G401 (cell line): ENCODE measurements around the gene GPC1. TPM values are rescaled to one million over a fixed set of nuclear protein-coding genes. Genes with fewer than 3 reads are reported as not detected.
A peak's percentile ranks its signal among the peaks of the same experiment; 100 is the strongest.

Source experiments
- DNase-seq: peaks from one replicate; pipeline ENCODE4 v3.0.0-alpha.2; 2015; ENCODE audit warnings: low spot score
- in situ Hi-C: cut with HindIII; loops from 2 replicates; pipeline ENCODE4 v1.10.0; 2016; ENCODE audit warnings: low sequenced_read_pairs, mixed read lengths
- total RNA-seq: library from RNA; depleted of rRNA; stranded (reverse); fragments of >200 nt; shearing (Covaris generic); gene quantifications from 2 replicates; pipeline ENCODE4 v1.2.3, GENCODE V29; 2014

GPC1 gene
- total RNA-seq, 1 experiment from 2014 or later = 39.1 TPM

DNA sequence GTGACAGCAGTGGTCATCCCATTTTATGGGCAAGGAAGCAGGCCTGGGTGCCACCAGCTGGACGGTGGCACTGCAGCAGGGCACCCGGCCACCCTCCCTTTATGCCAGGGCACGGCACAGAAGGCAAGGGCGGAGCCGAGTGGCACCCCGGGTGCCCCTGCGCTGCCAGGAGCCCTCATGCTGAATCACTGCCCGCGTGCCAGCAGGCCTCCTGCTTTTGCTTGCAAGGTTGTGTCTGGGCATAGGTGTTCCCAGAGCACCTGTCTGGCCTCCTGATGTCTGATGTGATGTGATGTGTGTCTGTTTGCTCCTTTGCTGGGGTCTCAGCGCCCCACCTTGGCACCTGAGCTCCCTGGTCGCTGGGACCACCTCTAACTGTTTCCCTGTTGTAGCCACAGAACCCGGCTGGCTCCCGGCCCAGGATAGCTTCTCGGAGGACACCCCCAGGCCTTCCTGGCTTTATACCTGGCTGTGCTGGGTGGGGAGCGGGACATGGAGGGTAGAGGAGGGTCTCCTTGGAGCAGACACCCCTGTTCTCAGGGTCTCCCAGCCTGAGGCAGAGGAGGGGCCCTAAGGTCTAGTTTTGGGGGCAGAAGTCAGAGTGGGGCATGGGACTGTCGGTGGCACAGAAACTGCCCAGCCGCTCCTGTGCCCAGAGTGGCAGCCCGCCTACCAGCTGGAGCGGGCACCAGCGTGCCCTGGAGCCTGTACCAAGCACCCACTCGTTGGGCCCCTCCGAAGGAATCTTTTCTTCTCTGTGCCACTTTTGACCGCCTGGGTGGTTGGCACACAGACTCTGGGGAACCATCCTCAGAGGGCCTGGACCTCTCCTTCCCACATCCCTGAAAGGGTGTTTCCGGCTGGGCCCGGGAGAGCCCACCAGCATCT, 3.6 kb downstream of the GPC1 start:
- peak; percentile 44 for DNase-seq
- in situ Hi-C loops = no loop called here

GRCh38 chr2:240439698-240440151, 4.3 kb downstream of the GPC1 start:
- DNase-seq = no peak
- in situ Hi-C loops = no loop called here

GRCh38 chr2:240440251-240440650, 4.8 kb downstream of the GPC1 start:
- in situ Hi-C loops = no loop called here
- no peak for DNase-seq

- in situ Hi-C loops = no loop called here
These were observed 5.3 kb downstream of the GPC1 start for GRCh38 chr2:240440704-240441320.

DNA sequence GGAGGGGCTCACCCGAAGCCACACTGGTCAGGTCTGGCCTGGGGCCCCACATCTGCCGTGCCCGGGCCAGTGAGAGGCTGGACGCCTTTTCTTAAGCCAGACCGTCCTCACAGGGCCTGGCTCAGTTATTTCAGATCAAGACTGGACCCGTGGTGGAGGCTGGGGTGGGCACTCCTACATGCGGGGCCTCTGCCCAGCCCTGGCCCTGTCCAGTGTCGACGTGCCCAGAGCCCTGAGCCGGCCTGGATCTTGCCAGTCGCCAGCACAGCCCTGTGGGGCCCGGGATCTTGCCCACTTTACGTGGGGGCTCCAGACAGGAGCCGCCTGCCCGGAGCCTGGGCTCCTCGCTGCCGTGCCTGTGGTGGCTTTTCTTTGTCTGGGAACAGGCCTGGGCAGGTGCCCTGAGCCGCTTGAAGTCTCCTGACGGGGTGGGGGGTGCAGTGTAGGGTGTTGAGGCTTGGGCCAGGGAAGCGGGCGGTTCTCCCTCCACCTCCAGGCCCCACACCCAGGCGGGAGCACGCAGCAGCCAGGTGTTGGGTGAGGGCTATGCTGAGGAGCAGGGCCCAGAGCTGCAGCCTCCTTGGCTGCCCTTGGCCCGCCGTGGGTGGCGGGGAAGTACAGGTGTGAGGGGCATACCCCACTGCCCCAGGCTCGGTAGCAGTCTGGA, 6.0 kb downstream of the GPC1 start:
- in situ Hi-C loops = no loop called here
- no peak for DNase-seq

More at GRCh38 chr2:240440704-240441320, 5.3 kb downstream of the GPC1 start:
- DNase-seq = no peak

GRCh38 chr2:240441993-240442411, 6.5 kb downstream of the GPC1 start:
- in situ Hi-C loops = no loop called here
- no peak for DNase-seq

- DNase-seq = no peak
- in situ Hi-C loops = no loop called here
These were observed 7.6 kb downstream of the GPC1 start for GRCh38 chr2:240442891-240443715.

DNA sequence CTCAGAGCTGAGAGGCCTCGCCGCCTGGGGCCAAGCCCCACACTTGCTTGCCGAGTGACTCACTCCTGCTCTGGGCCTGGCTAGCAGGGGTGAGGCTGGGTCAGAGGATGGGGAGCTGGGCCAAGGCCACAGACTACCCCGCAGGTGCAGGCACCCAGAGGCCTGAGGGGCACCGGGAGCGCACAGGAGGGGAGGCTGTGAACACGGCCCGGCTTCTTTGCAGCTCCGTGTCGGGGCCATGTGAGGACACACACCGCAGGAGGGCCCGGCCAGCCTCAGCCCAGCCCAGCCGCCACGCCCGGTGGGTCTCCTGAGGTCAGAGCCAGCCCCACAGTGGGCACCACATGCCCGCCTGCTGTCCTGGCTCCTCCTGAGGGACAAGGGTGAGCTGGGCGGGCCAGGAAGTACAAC, 8.4 kb downstream of the GPC1 start:
- in situ Hi-C loops = no loop called here
- DNase-seq = no peak

- no peak for DNase-seq
- in situ Hi-C loops = no loop called here
These were observed 9.0 kb downstream of the GPC1 start for GRCh38 chr2:240444464-240444863.

DNA sequence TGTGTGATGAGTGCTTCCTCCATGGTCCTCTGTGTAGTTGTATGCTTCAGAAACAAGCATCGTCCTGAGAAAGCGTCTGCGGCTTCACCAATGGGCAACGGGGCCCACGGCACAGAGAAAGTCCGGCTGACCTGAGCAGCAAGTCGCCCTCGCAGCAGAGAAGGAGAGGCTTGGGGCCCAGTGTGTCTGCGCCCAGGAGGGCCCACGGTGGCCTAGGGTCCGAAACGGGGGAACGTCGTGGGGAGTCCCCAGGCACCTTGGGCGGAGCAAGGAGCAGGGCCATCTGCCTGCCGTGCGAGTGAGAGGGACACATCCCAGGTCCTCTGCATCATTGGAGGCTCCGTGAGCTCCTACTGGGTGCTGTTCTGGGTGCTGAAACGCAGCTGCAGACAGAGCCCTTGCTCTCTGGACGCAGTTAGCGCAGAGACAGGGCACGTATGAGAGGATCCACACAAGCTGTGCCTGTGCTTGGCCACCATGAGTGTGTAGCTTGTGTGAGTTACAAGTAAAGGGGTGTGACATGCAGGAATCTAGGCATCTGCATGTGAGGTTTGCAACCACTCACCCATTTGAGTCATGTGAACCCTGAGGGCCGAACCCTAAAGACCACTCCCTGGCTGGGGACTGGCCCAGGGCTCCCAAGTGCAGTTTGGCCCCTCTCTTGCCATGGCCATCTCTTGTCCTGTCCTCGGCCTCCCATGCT, 10.6 kb downstream of the GPC1 start:
- in situ Hi-C loops = no loop called here
- DNase-seq = no peak

GRCh38 chr2:240446664-240447175, 11.3 kb downstream of the GPC1 start:
- in situ Hi-C loops = no loop called here
- DNase-seq = no peak

DNA sequence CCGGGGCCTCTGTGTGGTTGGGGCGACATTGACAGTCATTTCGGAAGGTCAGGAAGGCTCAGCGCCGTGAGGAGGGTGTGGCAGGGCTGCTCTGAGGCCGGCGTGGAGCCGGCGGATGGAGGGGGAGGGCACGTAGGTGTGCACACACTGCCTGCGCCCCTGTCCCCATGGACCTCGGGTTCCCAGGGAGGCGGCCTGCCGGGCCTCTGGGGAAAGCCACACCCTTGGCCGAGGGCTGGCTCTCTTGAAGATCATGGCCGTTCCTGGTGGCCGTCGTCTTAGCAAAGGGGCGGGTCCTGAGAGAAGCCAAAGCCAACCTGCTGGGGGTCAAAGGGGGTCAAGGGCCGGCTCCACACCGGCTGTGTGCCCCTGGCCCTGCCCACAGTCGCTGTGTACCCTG, 11.9 kb downstream of the GPC1 start:
- in situ Hi-C loops = no loop called here
- no peak for DNase-seq

DNA sequence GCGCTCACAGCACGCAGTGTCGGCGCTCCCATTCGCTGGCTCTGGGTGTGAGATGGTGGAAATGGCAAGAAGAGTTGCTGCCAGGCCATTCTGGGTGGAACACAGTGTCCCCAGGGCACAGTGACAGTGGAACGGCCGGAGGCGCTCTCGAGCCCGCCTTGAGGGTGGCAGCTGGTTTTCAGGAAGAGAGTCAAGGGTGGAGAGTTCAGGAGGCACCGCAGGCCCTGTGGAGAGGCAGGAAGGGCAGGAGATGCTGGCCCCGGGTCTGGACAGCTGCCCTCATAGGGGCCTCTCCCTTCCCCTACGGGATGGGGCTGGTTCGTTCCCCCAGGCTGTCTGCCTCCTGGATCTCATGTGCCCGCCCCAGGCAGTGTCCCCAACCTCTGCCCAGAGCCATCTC, 12.5 kb downstream of the GPC1 start:
- in situ Hi-C loops = no loop called here
- no peak for DNase-seq

DNA sequence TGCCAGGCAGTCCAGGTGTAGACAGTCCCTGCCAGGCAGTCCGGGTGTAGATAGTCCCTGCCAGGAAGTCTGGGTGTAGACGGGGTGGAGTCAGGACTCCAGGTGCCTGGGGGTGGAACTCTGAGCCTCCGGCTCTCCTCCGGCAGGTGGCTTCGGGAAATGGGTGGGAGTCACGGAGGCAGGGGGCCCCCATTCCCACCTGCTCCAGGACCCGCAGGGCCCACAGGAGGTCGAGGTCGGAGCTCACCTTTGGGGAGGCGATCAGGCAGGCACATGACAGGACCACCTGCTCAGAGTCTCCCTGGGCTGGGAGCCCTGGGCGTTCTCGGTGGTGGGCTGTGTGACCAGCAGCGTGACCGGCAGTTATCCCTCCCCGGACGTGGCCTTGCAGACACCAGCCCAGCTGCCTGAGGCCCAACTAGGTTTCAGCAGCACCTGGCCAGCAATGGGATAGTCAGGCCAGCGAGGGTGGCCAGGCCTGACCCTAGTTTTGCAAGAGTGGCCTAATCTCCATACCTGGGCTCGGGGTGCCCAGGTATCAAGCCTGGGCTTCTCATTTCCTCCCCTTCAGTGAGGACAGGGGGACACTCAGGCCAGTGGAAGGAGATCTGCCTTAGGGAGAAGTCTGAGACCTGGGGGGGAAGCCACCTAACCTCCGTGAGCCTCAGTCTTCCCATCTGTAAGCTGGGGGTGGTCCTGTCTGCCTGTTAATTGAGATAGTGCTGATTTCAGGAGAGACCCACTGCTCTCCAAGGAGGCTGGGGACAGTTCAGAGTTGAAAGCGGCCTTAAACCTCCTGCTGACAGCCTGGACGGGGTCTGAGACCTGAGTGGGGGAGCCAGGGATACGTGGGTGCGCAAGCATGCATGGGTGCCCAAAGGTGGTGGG, 13.2 kb downstream of the GPC1 start:
- in situ Hi-C loops = no loop called here
- no peak for DNase-seq

GRCh38 chr2:240449764-240450531, 14.5 kb downstream of the GPC1 start:
- DNase-seq = no peak
- in situ Hi-C loops = no loop called here

DNA sequence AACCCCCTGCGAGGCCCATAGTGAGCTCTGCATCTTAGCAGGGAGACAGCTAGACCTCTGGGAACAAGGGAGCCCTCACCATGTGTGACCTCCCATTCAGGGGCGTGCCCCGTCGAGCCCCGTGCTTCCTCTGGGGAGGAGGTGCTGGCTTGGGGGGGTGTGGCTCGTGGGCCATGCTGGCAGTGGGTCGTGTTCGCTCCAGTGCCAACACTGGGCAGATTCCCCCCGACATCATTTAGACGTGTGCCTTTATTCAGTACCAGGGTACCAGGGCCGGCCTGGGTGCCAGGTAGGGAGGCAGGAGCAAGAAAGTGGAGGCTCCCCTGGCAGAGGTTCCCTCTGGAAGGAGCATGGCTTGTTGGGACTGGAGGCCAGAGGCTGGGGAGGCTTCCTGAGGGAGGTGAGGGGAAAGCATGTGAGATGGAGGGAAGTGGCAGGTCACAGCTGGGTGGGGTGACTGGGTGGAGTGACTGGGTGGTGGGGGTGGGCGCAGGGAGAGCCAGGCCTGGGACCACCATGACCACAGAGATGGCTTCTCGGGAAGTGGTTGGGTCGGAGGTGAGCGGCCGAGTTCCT, 15.2 kb downstream of the GPC1 start:
- DNase-seq = no peak
- in situ Hi-C loops = no loop called here
